Measurements from ENCODE around the gene SIPA1L3.

The SIPA1L3 gene

DNA sequence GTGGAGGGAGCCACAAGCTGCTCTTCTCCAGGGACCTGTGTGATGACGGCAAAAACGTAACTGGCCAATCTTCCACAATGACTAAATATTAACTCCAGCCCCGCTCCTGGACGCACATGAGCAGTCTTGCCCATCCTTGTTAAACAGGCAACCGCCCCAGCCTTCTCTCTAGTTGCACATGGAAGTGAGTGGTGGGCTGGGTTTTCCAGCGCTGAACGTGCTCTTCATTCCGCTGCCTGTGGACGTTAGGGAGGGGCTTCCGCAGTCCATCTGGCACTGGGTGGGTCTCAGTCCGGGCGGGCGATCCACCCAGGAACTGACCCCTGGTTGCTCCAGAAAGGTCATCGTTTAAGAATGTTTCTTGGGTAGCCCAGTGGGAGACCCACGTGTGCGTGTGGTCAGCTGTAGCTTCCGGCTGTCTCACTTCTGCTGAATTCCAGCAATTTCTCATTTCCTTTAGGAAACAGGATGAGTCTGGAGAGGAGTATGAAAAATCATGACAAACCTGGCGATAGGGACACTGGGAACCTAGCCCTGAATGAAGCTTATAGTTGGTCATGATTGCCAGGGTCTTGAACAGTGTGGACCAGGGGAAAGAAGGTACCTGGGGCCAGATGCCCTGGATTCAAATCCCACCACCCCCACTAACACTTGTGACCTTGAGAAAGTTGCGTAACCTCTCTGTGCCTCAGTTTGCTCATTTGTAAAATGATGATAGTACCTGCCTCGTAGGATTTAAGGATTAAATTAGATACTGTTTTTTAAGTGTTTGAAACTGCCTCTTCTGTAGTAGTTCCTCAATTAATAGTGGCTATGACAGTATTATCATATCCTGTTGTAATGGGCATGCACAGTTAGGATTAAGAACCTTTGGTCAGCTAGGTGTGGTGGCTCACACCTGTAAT lies 92.6 kb downstream of the SIPA1L3 start:
- DNase-seq (ENCODE audit: low read depth in 2 of 2): no peak

DNA sequence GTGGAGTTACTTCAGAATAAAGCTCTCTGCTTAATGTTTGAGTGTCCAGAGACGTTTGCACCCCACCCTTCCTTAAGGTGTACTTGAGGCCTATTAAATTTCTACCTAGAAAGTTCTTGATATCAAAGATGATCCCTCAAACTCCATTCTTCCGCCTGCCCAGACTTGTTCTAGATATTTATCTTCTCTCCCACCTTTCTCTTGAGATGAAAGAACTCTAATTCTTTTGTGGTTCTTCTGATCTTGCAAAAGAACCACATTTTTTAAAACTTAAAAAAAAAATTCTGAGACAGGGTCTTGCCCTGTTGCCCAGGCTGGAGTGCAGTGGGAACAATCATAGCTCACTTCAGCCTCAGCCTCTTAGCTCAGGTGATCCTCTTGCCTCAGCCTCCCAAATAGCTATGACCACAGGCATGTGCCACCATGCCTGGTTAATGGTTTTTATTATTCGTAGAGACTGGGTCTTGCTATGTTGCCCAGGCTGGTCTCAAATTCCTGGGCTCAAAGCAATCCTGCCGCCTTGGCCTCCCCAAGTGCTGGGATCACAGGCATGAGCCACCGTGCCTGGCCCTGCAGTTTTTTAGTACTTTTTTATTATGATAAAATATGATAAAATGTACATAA lies 94.3 kb downstream of the SIPA1L3 start:
- DNase-seq (ENCODE audit: low read depth in 2 of 2): no peak

DNA sequence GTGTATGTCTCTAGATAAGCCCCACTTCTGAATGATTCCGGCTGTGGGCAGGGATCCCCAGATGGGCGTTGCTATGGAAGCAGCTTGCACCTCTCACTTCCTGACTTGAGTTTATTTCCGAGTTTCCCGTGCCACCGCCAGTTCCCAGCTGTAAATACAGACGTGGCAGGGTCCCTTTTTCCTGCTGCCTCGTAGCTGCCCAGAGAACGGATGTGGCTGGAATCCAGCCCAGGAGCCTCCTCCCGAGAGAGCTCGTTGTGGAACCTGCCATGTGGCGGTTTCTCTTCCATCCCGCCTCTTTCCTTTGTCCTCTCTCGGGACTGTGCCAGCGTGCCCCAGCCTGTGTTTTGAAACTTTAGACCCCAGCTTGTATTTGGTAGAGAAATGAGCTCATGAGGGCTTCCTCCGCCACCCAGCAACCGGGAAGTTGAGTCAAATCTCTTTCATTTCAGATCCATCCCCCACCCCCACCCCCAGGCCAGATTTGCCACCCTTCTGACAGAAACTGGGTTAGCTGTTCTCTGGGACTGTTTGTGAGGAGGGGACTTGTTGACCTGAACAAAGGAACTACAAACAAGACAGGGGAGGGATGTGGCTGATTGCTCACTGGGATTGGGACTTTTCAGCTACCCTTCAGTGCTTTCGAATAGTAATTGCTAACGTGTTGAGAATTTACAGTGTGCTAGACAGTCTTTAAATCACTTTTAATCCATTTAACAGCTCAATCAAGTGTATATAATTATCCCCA lies 96.6 kb downstream of the SIPA1L3 start:
- no peak for DNase-seq (ENCODE audit: low read depth in 2 of 2)

DNA sequence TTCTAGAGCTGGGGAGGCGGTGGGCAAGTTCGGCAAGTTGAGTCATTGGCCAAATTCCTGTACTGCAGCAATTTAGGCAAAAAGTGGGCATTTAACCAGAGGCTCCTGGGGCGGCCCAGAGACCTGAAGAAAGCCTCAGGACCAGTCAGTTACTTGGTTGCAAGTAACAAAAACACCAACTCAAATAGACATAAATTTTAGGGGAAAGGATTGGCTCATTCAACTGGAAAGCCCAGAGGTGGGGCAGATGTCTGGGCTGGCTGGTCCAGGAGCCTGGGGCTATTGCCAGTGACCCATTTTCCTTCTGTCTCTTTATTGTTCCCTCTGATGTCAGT lies 97.1 kb downstream of the SIPA1L3 start:
- no peak for DNase-seq (ENCODE audit: low read depth in 2 of 2)

DNA sequence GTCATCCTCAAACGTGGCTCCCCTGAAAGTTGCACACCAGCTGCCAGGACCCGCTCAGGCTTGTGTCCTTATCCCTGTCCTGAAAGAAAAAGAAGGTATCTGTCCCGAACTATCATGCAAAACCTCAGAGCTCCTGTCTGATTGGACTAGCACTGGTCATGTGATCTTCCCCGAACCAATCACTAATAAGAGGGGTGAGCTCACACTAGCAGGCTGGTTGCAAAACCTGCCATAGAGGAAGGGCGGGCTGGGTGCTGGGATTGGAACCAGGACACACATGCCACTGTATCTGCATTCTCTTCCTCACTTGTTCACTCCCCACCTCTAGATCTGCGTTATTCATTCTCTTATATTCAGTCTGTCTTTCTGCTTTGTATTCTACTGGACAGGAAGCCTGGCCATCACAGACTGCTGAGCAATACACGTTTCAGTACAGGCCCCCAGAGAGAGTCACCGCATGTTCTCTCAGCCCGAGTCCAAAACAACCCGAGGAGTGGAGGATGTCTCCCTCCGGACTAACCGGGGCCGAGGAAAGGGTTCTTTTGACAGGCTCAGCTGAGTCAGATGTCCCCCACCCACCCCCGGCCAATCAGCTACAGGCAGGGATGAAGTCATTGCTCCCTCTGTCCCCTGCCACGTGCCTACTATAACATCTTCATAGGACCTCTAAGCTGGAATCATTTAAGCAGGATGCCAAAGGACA lies 97.7 kb downstream of the SIPA1L3 start:
- no peak for DNase-seq (ENCODE audit: low read depth in 2 of 2)

DNA sequence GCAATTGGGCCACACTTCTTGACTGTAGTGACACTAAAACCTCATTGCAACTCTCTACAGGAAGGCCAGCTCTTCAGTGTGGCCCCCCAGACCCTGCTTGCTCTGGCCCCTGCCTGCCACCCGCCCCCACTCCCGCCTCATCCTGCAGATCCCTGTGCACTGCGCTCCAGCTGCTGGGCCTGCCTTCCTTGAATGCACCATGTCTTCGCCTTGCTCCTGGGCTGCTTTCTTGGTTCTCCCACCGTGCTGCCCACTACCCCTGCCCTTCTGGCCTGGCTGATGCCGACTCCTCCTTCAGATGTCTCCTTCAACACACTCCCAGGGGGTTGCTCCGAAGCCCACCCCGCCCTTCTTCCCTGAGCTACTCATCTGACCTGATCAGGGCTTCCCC lies 98.2 kb downstream of the SIPA1L3 start:
- no peak for DNase-seq (ENCODE audit: low read depth in 2 of 2)

DNA sequence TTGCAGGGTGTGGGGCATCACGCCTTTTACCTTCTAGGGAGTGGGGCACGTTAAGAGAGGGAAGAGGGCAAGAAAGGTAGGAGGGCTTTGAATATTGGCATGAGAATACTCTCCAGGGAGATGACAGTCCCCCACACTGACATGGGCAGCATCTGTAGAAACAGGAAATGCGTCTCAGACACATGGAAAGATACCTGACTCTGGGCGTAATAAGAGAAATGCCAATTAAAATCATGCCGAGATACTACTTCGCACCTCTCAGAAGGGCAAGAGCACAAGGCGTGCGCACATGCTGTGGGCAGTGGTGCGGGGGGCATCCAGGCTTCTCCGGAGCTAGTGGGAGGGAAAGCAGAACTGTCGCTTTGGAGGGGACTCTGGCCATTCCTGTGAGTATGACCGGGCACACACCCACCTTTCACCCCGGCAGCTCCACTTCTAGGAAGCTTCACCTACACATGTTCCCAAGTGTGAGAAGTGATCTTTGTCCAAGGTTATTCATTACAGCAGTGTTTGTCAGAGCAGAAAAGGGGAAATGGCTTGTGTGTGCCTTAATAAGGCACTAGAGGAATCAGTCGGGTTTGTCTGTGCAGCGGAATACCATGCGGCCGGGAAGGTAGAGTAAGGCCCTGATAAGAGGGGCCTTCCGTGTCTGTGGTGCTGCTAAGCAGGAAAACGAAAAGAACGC lies 99.5 kb downstream of the SIPA1L3 start:
- no peak for DNase-seq (ENCODE audit: low read depth in 2 of 2)

DNA sequence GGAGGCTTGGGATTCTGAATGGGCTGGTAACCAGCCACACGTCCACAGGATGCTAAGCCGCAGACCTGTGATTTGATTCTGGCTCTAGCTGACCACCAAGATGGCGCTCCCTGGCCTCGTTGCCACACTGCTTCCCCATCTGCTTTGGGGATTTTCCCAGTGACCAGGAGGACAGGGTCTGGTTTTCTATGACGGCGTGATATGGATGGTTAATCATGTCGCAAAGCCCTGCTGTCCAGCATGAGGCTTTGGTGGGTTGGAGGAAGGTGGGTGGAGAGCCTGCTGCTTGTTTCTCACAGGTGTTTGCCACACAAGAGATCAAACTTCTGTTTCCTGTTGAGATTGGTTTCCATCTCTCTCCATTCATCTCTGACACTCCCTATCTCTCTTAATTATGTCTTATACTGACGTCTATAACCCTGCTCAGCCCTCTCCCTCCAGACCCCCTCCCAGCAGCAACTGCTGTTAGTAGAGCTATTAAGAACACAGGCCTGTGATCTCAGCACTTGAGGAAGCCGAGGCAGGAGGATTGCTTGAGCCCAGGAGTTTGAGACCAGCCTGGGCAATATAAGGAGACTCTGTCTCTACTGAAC lies 102.7 kb downstream of the SIPA1L3 start:
- no peak for DNase-seq (ENCODE audit: low read depth in 2 of 2)

DNA sequence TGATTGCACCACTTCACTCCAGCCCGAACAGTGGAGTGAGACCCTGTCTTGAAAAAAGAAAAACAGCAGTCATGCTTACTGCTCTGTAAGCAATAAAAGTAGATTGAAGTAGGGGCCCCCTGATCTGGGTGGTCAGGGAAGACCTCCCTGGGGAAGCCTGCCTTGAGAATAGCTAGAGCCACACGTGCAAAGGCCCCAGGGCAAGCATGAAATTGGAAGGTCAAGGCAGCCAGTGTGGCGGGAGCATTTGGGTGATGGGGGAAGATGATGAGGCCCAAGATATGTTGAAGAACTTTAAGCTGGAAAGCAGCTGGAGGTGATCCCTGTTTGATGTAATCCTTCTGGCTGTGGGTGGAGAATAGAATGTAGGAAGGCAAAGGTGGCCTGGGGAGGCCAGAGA lies 104.4 kb downstream of the SIPA1L3 start:
- DNase-seq (ENCODE audit: low read depth in 2 of 2): no peak

DNA sequence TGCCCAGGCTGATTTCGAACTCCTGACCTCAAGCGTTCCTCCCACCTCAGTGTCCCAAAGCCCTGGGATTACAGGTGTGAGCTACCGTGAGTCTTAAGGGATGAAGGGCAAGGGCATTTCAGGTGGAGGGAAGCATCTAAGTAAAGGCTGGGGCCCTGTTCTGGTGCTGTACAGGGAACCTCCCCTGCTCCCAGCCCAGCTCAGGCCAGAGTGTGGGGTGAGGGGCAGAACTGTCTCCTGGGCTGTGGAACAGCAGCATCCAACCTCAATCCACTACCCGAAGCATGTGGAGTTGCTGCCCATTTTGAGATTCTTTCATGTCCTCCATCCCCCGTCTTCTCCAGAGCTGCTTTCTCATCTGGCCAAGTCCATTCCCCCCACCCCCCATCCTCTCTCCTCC lies 105.3 kb downstream of the SIPA1L3 start:
- no peak for DNase-seq (ENCODE audit: low read depth in 2 of 2)

DNA sequence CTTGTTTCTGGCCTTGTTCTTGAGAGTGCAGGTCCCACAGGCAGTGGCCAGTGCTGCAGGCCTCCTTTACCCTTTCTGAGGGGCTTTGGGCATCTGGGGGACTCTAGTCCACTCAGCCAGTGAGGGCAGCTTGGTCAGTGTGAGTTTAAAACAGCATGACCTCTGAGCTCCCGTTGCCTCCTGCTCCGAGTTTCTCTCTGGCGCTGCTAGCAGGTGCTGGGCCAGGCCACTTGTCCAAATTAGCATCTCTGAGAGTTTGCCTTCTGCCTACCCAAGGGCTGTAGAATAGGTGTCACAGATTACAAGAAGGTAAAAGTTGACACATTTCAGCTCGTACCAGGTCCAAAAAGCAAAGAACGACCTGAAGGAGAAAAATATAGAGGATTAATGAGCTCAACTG lies 105.9 kb downstream of the SIPA1L3 start:
- no peak for DNase-seq (ENCODE audit: low read depth in 2 of 2)

DNA sequence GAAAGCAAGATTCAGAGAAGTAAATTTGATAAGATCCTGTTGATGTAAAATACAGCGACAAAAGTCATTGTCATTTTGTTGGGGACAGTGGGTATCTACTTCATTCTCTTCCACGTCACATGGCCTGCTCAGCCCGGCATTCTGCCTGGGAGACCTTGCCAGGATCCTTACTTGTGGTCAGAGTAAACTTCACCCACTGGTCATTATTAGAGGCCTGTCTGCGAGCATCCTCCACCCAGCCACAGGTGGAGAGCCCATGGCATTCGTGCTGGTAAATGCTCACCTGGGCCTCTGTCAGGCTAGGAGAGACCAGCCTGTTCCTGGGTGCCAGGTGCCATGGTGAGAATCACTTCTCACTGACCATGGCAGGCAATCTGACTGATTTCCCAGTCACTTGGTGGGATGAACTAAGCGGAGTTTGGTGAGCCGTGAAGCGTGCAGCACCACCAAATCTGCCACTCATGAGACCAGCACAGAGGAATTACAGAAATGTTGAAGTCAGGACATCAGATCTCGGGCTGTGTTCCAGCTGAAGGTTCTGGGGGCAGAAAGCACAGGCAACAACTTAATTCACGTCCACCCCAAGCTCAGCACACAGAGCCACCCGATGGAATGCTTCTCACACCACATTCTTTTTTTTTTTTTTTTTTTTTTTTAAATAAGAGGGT lies 107.0 kb downstream of the SIPA1L3 start:
- DNase-seq (ENCODE audit: low read depth in 2 of 2): no peak

DNA sequence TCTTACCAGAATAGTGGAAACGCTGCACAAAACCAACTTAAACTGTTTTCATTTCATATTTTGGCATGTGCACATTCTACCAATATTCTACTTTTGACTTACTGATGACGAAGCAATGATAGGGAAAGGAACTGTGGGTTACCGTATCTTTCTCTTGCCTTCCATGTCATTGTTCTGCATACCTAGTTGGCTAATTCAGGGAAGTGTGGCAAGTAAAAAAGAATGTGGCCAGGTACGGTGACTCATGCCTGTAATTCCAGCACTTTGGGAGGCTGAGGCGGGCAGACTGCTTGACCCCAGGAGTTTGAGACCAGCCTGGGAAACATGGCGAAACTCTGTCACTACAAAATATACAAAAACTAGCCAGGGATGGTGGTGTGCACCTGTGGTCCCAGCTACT lies 108.2 kb downstream of the SIPA1L3 start:
- DNase-seq (ENCODE audit: low read depth in 2 of 2): no peak

DNA sequence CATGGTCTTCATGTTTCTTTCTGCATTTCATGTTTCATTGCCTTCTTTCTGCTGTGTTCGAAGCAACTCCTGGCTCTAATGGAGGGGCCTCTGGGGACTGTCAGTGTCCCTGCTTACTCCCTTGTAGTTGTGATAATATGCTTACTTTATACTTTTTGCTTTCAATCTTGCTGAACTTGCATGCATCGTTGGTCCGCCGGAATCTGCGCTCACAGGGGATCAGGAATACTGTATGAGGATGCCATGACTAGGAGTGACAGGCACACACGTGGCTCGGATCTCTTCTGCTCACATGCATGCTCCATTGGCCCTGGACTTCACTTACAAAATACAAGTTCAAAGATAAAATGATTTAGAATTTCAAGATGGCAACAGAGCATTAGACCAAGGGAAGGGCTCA lies 108.8 kb downstream of the SIPA1L3 start:
- no peak for DNase-seq (ENCODE audit: low read depth in 2 of 2)

DNA sequence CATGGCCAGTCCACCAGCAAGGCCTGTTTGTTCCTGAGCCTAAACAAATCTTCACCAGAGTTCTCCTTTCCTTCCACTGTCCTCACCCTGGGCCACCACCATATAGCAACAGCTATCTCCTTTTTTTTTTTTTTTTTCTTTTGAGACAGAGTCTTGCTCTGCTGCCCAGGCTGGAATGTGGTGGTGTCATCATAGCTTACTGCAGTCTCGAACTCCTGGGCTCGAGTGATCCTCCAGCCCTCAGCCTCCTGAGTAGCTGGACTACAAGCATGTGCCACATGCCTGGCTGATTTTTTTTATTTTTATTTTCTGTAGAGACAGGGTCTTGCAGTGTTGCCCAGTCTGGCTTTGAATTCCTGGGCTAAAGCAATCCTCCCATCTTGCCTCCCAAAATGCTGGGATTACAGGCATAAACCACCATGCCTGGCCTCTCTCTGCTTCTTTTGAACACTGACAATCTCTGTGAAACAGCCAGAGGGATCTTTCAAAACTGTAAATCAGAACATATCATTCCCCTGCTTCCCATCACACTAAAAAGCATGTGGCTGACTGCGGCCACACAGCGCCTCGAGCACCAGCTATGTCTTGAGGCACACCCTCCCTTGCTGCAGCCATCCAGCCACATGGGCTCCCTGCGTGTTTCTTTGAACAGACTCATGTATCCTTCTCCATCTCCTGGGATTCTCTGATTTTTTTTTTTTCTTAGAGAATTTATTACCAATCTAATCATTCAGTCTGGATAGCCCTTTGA lies 110.6 kb downstream of the SIPA1L3 start:
- no peak for DNase-seq (ENCODE audit: low read depth in 2 of 2)

DNA sequence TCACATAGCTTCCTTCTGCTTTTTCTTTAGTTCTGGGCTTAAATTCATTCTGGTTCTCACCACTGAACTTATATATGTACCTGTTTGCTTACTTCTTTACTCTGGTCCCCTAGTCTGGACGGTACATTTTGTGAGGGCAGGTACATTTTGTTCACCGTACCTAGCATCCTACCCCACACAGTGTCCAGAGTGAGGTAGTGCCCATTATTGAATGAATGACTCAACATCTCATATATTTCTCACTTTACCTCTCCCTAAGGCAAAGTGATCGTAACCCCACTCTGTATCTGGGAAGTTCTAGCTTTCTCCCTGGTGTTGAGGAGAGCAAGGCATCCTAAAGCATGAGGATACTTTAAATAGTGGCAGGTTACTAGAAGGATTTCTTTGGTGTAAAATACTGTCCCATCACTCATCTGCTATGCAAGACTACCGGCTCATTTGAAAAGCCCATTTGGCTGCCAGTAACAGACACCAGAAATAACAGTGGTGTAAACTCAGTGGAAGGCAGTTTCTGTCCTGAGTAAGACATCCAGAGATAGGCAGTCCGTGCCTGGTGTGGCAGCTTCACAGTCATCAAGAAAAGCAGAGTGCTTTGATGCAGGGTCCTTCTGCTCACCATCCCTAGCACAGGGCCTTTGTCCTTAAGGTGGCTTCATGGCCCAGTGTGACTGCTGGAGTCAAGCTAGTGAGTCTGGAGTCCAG lies 111.8 kb downstream of the SIPA1L3 start:
- DNase-seq (ENCODE audit: low read depth in 2 of 2): no peak

DNA sequence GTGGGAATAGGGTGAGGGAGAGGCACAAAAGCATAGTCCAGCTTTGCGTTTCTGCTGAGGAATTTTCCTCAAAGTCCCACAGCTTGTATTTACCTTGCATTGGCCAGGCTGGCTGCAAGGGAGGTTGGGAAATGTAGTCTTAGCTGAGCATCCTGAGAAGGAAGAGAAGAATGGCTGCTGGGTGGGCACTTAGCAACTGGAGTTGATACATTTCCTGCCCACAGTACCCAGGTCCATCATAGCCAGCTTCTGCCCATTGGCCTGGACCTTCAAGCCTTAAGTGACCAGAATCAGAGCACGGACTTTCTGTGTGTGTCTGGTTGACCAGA lies 112.4 kb downstream of the SIPA1L3 start:
- DNase-seq (ENCODE audit: low read depth in 2 of 2): no peak

DNA sequence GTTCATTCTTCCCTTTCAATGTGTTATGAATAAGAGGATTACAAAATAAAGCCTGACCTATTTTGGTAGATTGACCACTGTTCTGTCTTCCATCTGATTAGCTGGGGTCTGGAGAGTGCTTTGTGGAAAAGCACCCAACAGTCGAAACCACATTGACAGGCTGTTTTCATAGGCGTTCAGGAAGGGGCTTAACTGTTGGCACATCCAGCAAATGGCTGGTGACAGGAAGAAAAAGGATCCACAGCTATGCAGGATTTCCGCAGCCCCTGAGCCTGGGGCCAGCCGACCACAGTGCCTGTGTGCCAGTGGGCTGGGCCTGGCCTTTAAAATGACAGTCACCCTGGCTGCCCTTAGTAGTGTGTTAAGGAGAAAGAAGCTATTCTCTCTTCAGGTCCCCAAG lies 113.3 kb downstream of the SIPA1L3 start:
- no peak for DNase-seq (ENCODE audit: low read depth in 2 of 2)

DNA sequence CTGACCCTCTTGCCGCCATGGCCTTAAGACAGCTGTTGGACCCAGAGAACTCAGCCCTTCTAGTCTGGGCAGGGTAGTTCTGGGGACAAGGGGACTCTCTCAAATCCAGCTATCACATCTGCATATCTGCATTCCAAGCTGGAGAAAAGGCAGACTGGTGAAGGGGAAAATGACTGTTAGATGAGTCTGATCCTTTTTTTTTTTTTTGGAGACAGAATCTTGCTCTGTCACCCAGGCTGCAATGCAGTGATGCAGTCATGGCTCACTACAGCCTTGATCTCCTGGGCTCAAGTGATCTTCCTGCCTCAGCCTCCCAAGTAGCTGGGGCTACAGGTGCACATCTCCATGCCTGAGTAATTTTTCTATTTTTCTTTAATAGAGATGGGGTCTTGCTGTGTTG lies 114.3 kb downstream of the SIPA1L3 start:
- DNase-seq (ENCODE audit: low read depth in 2 of 2): no peak
